Jurkat, Clone E6-1 (cell line): ENCODE results near the gene GPR157. TPM values are rescaled to one million over a fixed set of nuclear protein-coding genes. Genes with fewer than 3 reads are reported as not detected.
A peak's percentile ranks its signal among the peaks of the same experiment; 100 is the strongest.
"Not testable (repeated sequence)": the region's sequence is repeated elsewhere in the genome, so short reads cannot be mapped to it uniquely, and the experiment has no call there.

Experiments
- DNase-seq: peaks from one replicate; pipeline ENCODE4 v3.0.0-alpha.2; 2011; ENCODE audit warnings: low read depth, low spot score
- H3K4me3 ChIP-seq: 2 replicates; pipeline ENCODE4 v1.5.1; 2011; ENCODE audit warnings: mild to moderate bottlenecking, low read length, control low read depth, moderate library complexity
- polyA plus RNA-seq: library from polyadenylated mRNA; unstranded; fragments of >200 nt; gene quantifications from one replicate; pipeline ENCODE4 v1.2.1, GENCODE V29; 2012; ENCODE audit warnings: missing spikeins; ENCODE audit not compliant: insufficient read length, insufficient read depth

Gene GPR157
- polyA plus RNA-seq = 2.2 TPM

- no peak for DNase-seq
- peak within 1 kb of the TSS; percentile 74 for H3K4me3 ChIP-seq
Observed at GRCh38 chr1:9128520-9129265, at the start of gene GPR157. GPR157 (minus strand) TSS chr1:9129102; CDS start chr1:9129027, 75 bp downstream.

GRCh38 chr1:9174762-9175161, 45.9 kb upstream of the GPR157 start:
- DNase-seq = no peak
- no peak overlapping the region for H3K4me3 ChIP-seq

GRCh38 chr1:9174243-9174642, 45.3 kb upstream of the GPR157 start:
- DNase-seq = no peak

GRCh38 chr1:9169601-9170137, 40.8 kb upstream of the GPR157 start:
- no peak for DNase-seq
- no peak overlapping the region for H3K4me3 ChIP-seq

More at GRCh38 chr1:9174243-9174642, 45.3 kb upstream of the GPR157 start:
- H3K4me3 ChIP-seq = no peak overlapping the region

- no peak for DNase-seq
- H3K4me3 ChIP-seq = no peak overlapping the region
Observed at GRCh38 chr1:9167638-9168037, 38.7 kb upstream of the GPR157 start.

GRCh38 chr1:9166289-9167235, 37.7 kb upstream of the GPR157 start:
- no peak for DNase-seq
- no peak overlapping the region for H3K4me3 ChIP-seq

GRCh38 chr1:9165396-9165795, 36.5 kb upstream of the GPR157 start:
- DNase-seq = no peak
- no peak overlapping the region for H3K4me3 ChIP-seq

- no peak overlapping the region for H3K4me3 ChIP-seq
- DNase-seq = no peak
Observed at GRCh38 chr1:9164919-9165318, 36.0 kb upstream of the GPR157 start.

- no peak for DNase-seq
- no peak overlapping the region for H3K4me3 ChIP-seq
Observed at GRCh38 chr1:9164532-9164900, 35.6 kb upstream of the GPR157 start.

GRCh38 chr1:9161963-9162362, 33.1 kb upstream of the GPR157 start:
- no peak overlapping the region for H3K4me3 ChIP-seq
- DNase-seq = no peak

GRCh38 chr1:9161342-9161741, 32.4 kb upstream of the GPR157 start:
- H3K4me3 ChIP-seq = no peak overlapping the region
- DNase-seq = no peak

GRCh38 chr1:9160079-9160717, 31.3 kb upstream of the GPR157 start:
- H3K4me3 ChIP-seq = no peak overlapping the region
- no peak for DNase-seq

GRCh38 chr1:9155879-9156278, 27.0 kb upstream of the GPR157 start:
- DNase-seq = no peak
- H3K4me3 ChIP-seq = no peak overlapping the region

GRCh38 chr1:9155405-9155804, 26.5 kb upstream of the GPR157 start:
- DNase-seq, H3K4me3 ChIP-seq: not testable (repeated sequence)

- no peak overlapping the region for H3K4me3 ChIP-seq
- no peak for DNase-seq
Observed at GRCh38 chr1:9153152-9153551, 24.2 kb upstream of the GPR157 start.

- DNase-seq = no peak
Observed at GRCh38 chr1:9152535-9152934, 23.6 kb upstream of the GPR157 start.

GRCh38 chr1:9151328-9151860, 22.5 kb upstream of the GPR157 start:
- no peak overlapping the region for H3K4me3 ChIP-seq
- no peak for DNase-seq

More at GRCh38 chr1:9152535-9152934, 23.6 kb upstream of the GPR157 start:
- H3K4me3 ChIP-seq = no peak overlapping the region

GRCh38 chr1:9150582-9151327, 21.9 kb upstream of the GPR157 start:
- no peak overlapping the region for H3K4me3 ChIP-seq
- no peak for DNase-seq
